WTC11 (cell line): ENCODE data around the gene RBM42. TPM values are rescaled to one million over a fixed set of nuclear protein-coding genes. Genes with fewer than 3 reads are reported as not detected.

Experiments
- ATAC-seq: fragments of 200-7000 bp; cut with Tn5 transposase; 2 replicates; pipeline ENCODE4 v1.10.0; 2021; ENCODE audit warnings: mild to moderate bottlenecking, moderate library complexity
- CTCF ChIA-PET: fragments of 300-600 bp; sonication (Branson Sonifier 250); formaldehyde crosslinking; loops from one replicate; lab custom pipeline; 2021; ENCODE audit warnings: antibody characterized with exemption; lab: Charles Lee
- POLR2A ChIA-PET: fragments of 350-600 bp; sonication (Branson Sonifier 250); formaldehyde crosslinking; loops from one replicate; lab custom pipeline; 2021; ENCODE audit warnings: antibody characterized with exemption; lab: Charles Lee
- DNase-seq: peaks from one replicate; pipeline ENCODE4 v3.0.0; 2021; ENCODE audit warnings: low spot score
- H3K27ac Mint-ChIP-seq: 2 replicates; pipeline ENCODE4 v1.8.0; 2021; ENCODE audit warnings: mixed read lengths
- H3K27me3 Mint-ChIP-seq: 2 replicates; pipeline ENCODE4 v1.8.0; 2021; ENCODE audit warnings: low read depth, mild to moderate bottlenecking, moderate library complexity, mixed read lengths
- H3K36me3 Mint-ChIP-seq: 2 replicates; pipeline ENCODE4 v1.8.0; 2021; ENCODE audit warnings: mixed read lengths
- H3K4me1 Mint-ChIP-seq: 2 replicates; pipeline ENCODE4 v1.8.0; 2022; ENCODE audit warnings: mixed read lengths
- H3K4me3 Mint-ChIP-seq: 2 replicates; pipeline ENCODE4 v1.8.0; 2021; ENCODE audit warnings: mild to moderate bottlenecking, moderate library complexity, mixed read lengths
- H3K9me3 Mint-ChIP-seq: 2 replicates; pipeline ENCODE4 v1.8.0; 2021; ENCODE audit warnings: mixed read lengths
- ARID4B ChIP-seq: sonication (generic); formaldehyde crosslinking; IDR thresholded peaks from 2 replicates; pipeline ENCODE4 v1.8.0; 2023; ENCODE audit warnings: missing genetic modification reagents, mild to moderate bottlenecking, borderline replicate concordance
- ETV6 ChIP-seq: sonication (generic); formaldehyde crosslinking; IDR thresholded peaks from 2 replicates; pipeline ENCODE4 v1.8.1; 2022; ENCODE audit warnings: mild to moderate bottlenecking, missing genetic modification reagents
- IRF1 ChIP-seq: sonication (generic); formaldehyde crosslinking; IDR thresholded peaks from 2 replicates; pipeline ENCODE4 v1.8.0; 2023; ENCODE audit warnings: missing genetic modification reagents
- IRF2 ChIP-seq: sonication (generic); formaldehyde crosslinking; IDR thresholded peaks from 2 replicates; pipeline ENCODE4 v1.8.0; 2022; ENCODE audit warnings: low read depth, missing genetic modification reagents, borderline replicate concordance
- JAZF1 ChIP-seq: fragments of 250-450 bp; sonication (Bioruptor Pico); IDR thresholded peaks from 2 replicates; pipeline ENCODE4 v1.9.0; 2021; ENCODE audit warnings: moderate library complexity, mild to moderate bottlenecking, inconsistent platforms
- KAT7 ChIP-seq: sonication (generic); formaldehyde crosslinking; IDR thresholded peaks from 2 replicates; pipeline ENCODE4 v1.8.1; 2023; ENCODE audit warnings: missing genetic modification reagents, mild to moderate bottlenecking, borderline replicate concordance
- NFE2L1 ChIP-seq: sonication (generic); formaldehyde crosslinking; IDR thresholded peaks from 2 replicates; pipeline ENCODE4 v1.8.1; 2023; ENCODE audit warnings: missing genetic modification reagents
- NR2C2 ChIP-seq: sonication (generic); formaldehyde crosslinking; IDR thresholded peaks from 2 replicates; pipeline ENCODE4 v1.8.0; 2022; ENCODE audit warnings: mild to moderate bottlenecking, missing genetic modification reagents
- OVOL2 ChIP-seq: fragments of 250-450 bp; sonication (Bioruptor Pico); IDR thresholded peaks from 2 replicates; pipeline ENCODE4 v1.9.0; 2021; ENCODE audit warnings: mild to moderate bottlenecking, borderline replicate concordance
- PREB ChIP-seq: sonication (generic); formaldehyde crosslinking; IDR thresholded peaks from 2 replicates; pipeline ENCODE4 v1.8.1; 2022; ENCODE audit warnings: mild to moderate bottlenecking, missing genetic modification reagents, moderate library complexity, borderline replicate concordance
- SMAD3 ChIP-seq: sonication (generic); formaldehyde crosslinking; IDR thresholded peaks from 2 replicates; pipeline ENCODE4 v1.8.0; 2022; ENCODE audit warnings: missing genetic modification reagents, mild to moderate bottlenecking, borderline replicate concordance
- SOX15 ChIP-seq: fragments of 250-450 bp; sonication (Bioruptor Pico); IDR thresholded peaks from 2 replicates; pipeline ENCODE4 v1.9.0; 2021; ENCODE audit warnings: mild to moderate bottlenecking
- TEAD1 ChIP-seq: sonication (generic); formaldehyde crosslinking; IDR thresholded peaks from 2 replicates; pipeline ENCODE4 v1.8.0; 2022; ENCODE audit warnings: mild to moderate bottlenecking, missing genetic modification reagents
- USF1 ChIP-seq: sonication (generic); formaldehyde crosslinking; IDR thresholded peaks from 2 replicates; pipeline ENCODE4 v1.8.0; 2022; ENCODE audit warnings: mild to moderate bottlenecking, missing genetic modification reagents
- USF2 ChIP-seq: sonication (generic); formaldehyde crosslinking; IDR thresholded peaks from 2 replicates; pipeline ENCODE4 v1.8.1; 2023; ENCODE audit warnings: mild to moderate bottlenecking, missing genetic modification reagents, moderate library complexity
- ZBTB21 ChIP-seq: sonication (generic); formaldehyde crosslinking; IDR thresholded peaks from 2 replicates; pipeline ENCODE4 v1.8.1; 2023; ENCODE audit warnings: mild to moderate bottlenecking, missing genetic modification reagents, borderline replicate concordance
- ZMAT4 ChIP-seq: fragments of 250-450 bp; sonication (Bioruptor Pico); IDR thresholded peaks from 2 replicates; pipeline ENCODE4 v1.9.0; 2021; ENCODE audit warnings: mild to moderate bottlenecking
- ZNF121 ChIP-seq: sonication (generic); formaldehyde crosslinking; IDR thresholded peaks from 2 replicates; pipeline ENCODE4 v1.8.0; 2023; ENCODE audit warnings: missing genetic modification reagents
- ZNF138 ChIP-seq: sonication (generic); formaldehyde crosslinking; conservative IDR thresholded peaks from 2 replicates; pipeline ENCODE4 v1.8.1; 2022; ENCODE audit warnings: mild to moderate bottlenecking, moderate library complexity, missing genetic modification reagents
- ZNF232 ChIP-seq: sonication (generic); formaldehyde crosslinking; IDR thresholded peaks from 2 replicates; pipeline ENCODE4 v1.8.0; 2022; ENCODE audit warnings: mild to moderate bottlenecking, missing genetic modification reagents
- ZNF425 ChIP-seq: fragments of 250-450 bp; sonication (Bioruptor Pico); conservative IDR thresholded peaks from 2 replicates; pipeline ENCODE4 v1.9.0; 2021; ENCODE audit warnings: mild to moderate bottlenecking
- total RNA-seq: library from RNA; stranded (reverse); gene quantifications from 3 replicates; pipeline ENCODE4 v1.2.3, GENCODE V29; 2021

Gene RBM42
- total RNA-seq, 1 experiment from 2014 or later: 94.9 TPM

- no peak for TF ChIP-seq USF2
- TF ChIP-seq PREB: no peak
- no peak for TF ChIP-seq USF1 (CRISPR knock-in tag)
- TF ChIP-seq ZNF121 (CRISPR knock-in tag): no peak
- TF ChIP-seq JAZF1 (CRISPR knock-in tag): no peak
- TF ChIP-seq ZNF138 (CRISPR knock-in tag): no peak
- TF ChIP-seq OVOL2 (CRISPR knock-in tag): no peak
- TF ChIP-seq ZNF232 (CRISPR knock-in tag): no peak
- no peak for TF ChIP-seq ARID4B (CRISPR knock-in tag)
- no peak for TF ChIP-seq IRF1 (CRISPR knock-in tag)
- no peak for TF ChIP-seq ZNF425 (CRISPR knock-in tag)
- TF ChIP-seq NR2C2 (CRISPR knock-in tag): no peak
- TF ChIP-seq NFE2L1 (CRISPR knock-in tag): no peak
- TF ChIP-seq, all 79 proteins: peak for 0
Measured at GRCh38 chr19:35636651-35637050, 7.8 kb downstream of the RBM42 start (continued).

- Mint-ChIP-seq H3K4me1 (peaks cover 20% of the 10 kb centered on the region), H3K4me3 (no peak overlapping the region), H3K36me3 (peaks cover 26% of the 10 kb centered on the region), H3K27ac (no peak overlapping the region), H3K9me3 (no peaks in the 10 kb centered on the region), H3K27me3 (no peaks in the 10 kb centered on the region)
- ChIA-PET POLR2A (no interaction called here), CTCF (interaction anchor here (0.7 kb wide), 1 partner anchor 18 kb away, joined by 3 read pairs; no protein-coding TSS in a partner anchor)
- no peak for ATAC-seq
- DNase-seq: no peak
- TF ChIP-seq SOX15 (no peak), ZBTB21 (CRISPR knock-in tag) (no peak), TEAD1 (CRISPR knock-in tag) (no peak), ZMAT4 (no peak), IRF2 (no peak), ZNF232 (CRISPR knock-in tag) (no peak), SMAD3 (CRISPR knock-in tag) (no peak), KAT7 (CRISPR knock-in tag) (no peak), ETV6 (no peak), ARID4B (CRISPR knock-in tag) (no peak)
Measured at GRCh38 chr19:35637165-35637564, 8.3 kb downstream of the RBM42 start.
